PC-3 (cell line): Measurements from ENCODE around the gene PRKCQ. TPM values are rescaled to one million over a fixed set of nuclear protein-coding genes. Genes with fewer than 3 reads are reported as not detected.

Experiments used
- ATAC-seq: fragments of 200-7000 bp; cut with Tn5 transposase; 2 replicates; pipeline ENCODE4 v1.9.1; 2020; ENCODE audit warnings: mild to moderate bottlenecking, moderate library complexity
- BruUV-seq: library from RNA; stranded (reverse); fragments of 400-500 nt; replicated peaks from 2 replicates; lab custom pipeline; 2021; lab: Mats Ljungman, UMichigan
- CTCF ChIA-PET: fragments of 300-600 bp; sonication (Branson Sonifier 250); formaldehyde crosslinking; loops from one replicate; lab custom pipeline; 2022; ENCODE audit warnings: antibody characterized with exemption; lab: Charles Lee
- POLR2A ChIA-PET: fragments of 300-600 bp; sonication (Branson Sonifier 250); formaldehyde crosslinking; loops from one replicate; lab custom pipeline; 2022; ENCODE audit warnings: antibody characterized with exemption; ENCODE audit not compliant: unreplicated experiment; lab: Charles Lee
- DNase-seq: peaks from one replicate; pipeline ENCODE4 v3.0.0-alpha.2; 2015
- H2AFZ ChIP-seq: fragments of 300-600 bp; sonication (generic); 2 replicates; pipeline ENCODE4 v1.6.0; 2016; ENCODE audit warnings: antibody characterized with exemption, low read length
- H3F3A ChIP-seq: fragments of 300-600 bp; sonication (generic); one replicate; pipeline ENCODE4 v1.6.0; 2017; ENCODE audit warnings: antibody characterized with exemption, low read length, control low read depth, mild to moderate bottlenecking; ENCODE audit not compliant: unreplicated experiment
- H3K27ac ChIP-seq: fragments of 300-600 bp; sonication (generic); 2 replicates; pipeline ENCODE4 v1.5.1; 2016; ENCODE audit warnings: mild to moderate bottlenecking, low read length
- H3K27me3 ChIP-seq: fragments of 300-600 bp; sonication (generic); 2 replicates; pipeline ENCODE4 v1.6.1; 2016; ENCODE audit warnings: low read length, mixed read lengths
- H3K36me3 ChIP-seq: fragments of 300-600 bp; sonication (generic); 2 replicates; pipeline ENCODE4 v1.6.1; 2016; ENCODE audit warnings: low read depth, mixed run types, low read length, mixed read lengths
- H3K4me1 ChIP-seq: fragments of 300-600 bp; sonication (generic); 2 replicates; pipeline ENCODE4 v1.5.1; 2016; ENCODE audit warnings: low read length; ENCODE audit not compliant: insufficient read depth
- H3K4me2 ChIP-seq: fragments of 300-600 bp; sonication (generic); 2 replicates; pipeline ENCODE4 v1.6.0; 2016; ENCODE audit warnings: low read length
- H3K4me3 ChIP-seq: fragments of 300-600 bp; sonication (generic); 2 replicates; pipeline ENCODE4 v1.5.1; 2016; ENCODE audit warnings: mild to moderate bottlenecking, low read length, mixed read lengths
- H3K79me2 ChIP-seq: fragments of 300-600 bp; sonication (generic); 2 replicates; pipeline ENCODE4 v1.6.1; 2017; ENCODE audit warnings: low read length, mixed read lengths
- H3K9ac ChIP-seq: fragments of 300-600 bp; sonication (generic); 2 replicates; pipeline ENCODE4 v1.6.0; 2016; ENCODE audit warnings: mild to moderate bottlenecking, low read length
- H3K9me2 ChIP-seq: fragments of 300-600 bp; sonication (generic); replicated peaks from 2 replicates; pipeline ENCODE4 v1.6.1; 2016; ENCODE audit warnings: mixed run types, low read length, mixed read lengths
- H3K9me3 ChIP-seq: fragments of 300-600 bp; sonication (generic); 2 replicates; pipeline ENCODE4 v1.6.1; 2016; ENCODE audit warnings: low read length, mixed read lengths
- H4K20me1 ChIP-seq: fragments of 300-600 bp; sonication (generic); 2 replicates; pipeline ENCODE4 v1.6.1; 2016; ENCODE audit warnings: low read length, mixed read lengths
- CTCF ChIP-seq: fragments of 300-600 bp; sonication (generic); conservative IDR thresholded peaks from 2 replicates; pipeline ENCODE4 v1.5.1; 2017; ENCODE audit warnings: antibody characterized with exemption, low read depth, mild to moderate bottlenecking, low read length
- EZH2 ChIP-seq: fragments of 300-600 bp; sonication (generic); IDR thresholded peaks from one replicate; pipeline ENCODE4 v1.6.1; 2017; ENCODE audit warnings: antibody characterized with exemption, mild to moderate bottlenecking, low read length; ENCODE audit not compliant: unreplicated experiment
- EZH2phosphoT487 ChIP-seq: fragments of 300-600 bp; sonication (generic); IDR thresholded peaks from 2 replicates; pipeline ENCODE4 v1.6.1; 2018; ENCODE audit warnings: mild to moderate bottlenecking, antibody characterized with exemption, low read length, borderline replicate concordance
- intact Hi-C: fragments of 100-400 bp; cut with micrococcal nuclease; formaldehyde crosslinking; loops from 2 replicates; pipeline ENCODE4 v1.9.0; 2023
- total RNA-seq: library from RNA; depleted of rRNA; stranded (reverse); fragments of >200 nt; gene quantifications from 2 replicates; pipeline ENCODE4 v1.2.3, GENCODE V29; 2014

Gene PRKCQ
- total RNA-seq, 1 experiment from 2014 or later = not detected

- ChIA-PET POLR2A (no interaction called here), CTCF (no interaction called here)
- Histone ChIP-seq H3K9me3 (no peaks in the 10 kb centered on the region), H3K27me3 (peaks cover 33% of the 10 kb centered on the region), H3K9ac (no peak overlapping the region), H3K27ac (no peak overlapping the region), H4K20me1 (no peaks in the 10 kb centered on the region), H3K79me2 (no peaks in the 10 kb centered on the region), H3K9me2 (no peaks in the 10 kb centered on the region), H3K36me3 (no peaks in the 10 kb centered on the region), H2AFZ (no peak overlapping the region), H3F3A (no peaks in the 10 kb centered on the region), H3K4me1 (no peaks in the 10 kb centered on the region), H3K4me2 (no peak overlapping the region), H3K4me3 (no peak overlapping the region)
- no peak for ATAC-seq
- DNase-seq = no peak
- intact Hi-C loops = no loop called here
- no peak for TF ChIP-seq EZH2phosphoT487
- no TSS peak for BruUV-seq
These were observed 22.6 kb upstream of the PRKCQ start for GRCh38 chr10:6602700-6603084.

DNA sequence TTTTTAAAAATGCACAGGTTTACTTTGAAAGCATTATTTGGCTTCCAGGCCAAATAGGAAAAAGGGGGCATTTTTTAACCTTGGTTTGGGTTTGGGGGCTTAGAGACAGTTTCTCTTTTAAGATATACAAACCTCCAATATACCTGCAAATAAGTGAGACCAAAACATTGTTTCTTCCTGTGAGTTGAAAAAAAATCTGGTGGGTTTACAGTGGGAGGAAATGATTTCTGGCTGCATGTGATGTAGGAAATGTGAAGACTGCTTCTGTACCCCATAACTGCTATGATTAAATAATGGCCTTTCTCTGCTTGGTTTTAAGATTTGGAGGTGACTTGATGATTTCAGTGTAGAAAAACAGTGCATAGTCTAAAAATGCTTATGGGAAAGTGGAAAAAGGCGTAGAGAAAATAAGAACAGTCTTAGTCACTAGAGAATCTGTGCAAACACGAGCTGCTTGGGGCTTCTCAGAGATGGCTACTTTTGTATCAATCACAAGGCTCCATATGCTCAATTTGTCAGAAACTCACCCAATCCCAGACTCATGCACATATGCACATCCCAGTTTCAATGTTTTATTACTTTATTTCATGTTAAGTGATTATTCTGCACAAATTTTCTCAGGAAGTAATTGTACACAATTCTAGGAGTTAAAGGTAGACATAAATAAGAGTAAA lies 22.1 kb upstream of the PRKCQ start:
- Histone ChIP-seq H3K9me3 (no peaks in the 10 kb centered on the region), H3K4me3 (no peak overlapping the region), H3K9me2 (no peaks in the 10 kb centered on the region), H2AFZ (no peak overlapping the region), H3K4me2 (no peak overlapping the region), H4K20me1 (no peaks in the 10 kb centered on the region), H3K79me2 (no peaks in the 10 kb centered on the region), H3K36me3 (no peaks in the 10 kb centered on the region), H3K27me3 (peaks cover 38% of the 10 kb centered on the region), H3F3A (no peaks in the 10 kb centered on the region), H3K4me1 (no peaks in the 10 kb centered on the region), H3K27ac (no peak overlapping the region), H3K9ac (no peak overlapping the region)
- BruUV-seq = no TSS peak
- ChIA-PET POLR2A (no interaction called here), CTCF (no interaction called here)
- DNase-seq (no peak), ATAC-seq (no peak)
- TF ChIP-seq EZH2phosphoT487 (no peak), CTCF (no peak), EZH2 (no peak)
- intact Hi-C loops = no loop called here

DNA sequence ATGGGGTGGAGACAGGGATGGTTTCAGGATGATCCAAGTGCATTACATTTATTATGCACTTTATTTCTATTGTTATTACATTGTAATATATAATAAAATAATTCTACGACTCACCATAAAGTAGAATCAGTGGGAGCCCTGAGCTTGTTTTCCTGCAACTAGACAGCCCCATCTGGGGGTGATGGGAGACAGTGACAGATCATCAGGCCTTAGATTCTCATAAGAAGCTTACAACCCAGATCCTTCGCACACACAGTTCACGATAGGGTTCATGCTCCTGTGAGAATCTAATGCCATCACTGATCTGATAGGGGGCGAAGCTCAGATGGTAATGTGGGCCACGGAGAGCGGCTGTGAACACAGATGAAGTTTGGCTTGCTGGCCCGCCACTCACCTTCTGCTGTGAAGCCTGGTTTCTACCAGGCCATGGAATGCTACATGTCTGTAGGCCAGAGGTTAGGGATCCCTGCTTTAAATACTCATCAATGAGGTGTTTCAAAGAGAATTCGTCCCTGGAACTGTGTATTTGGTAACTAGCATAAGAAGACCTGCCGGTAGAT lies 21.2 kb upstream of the PRKCQ start:
- H3K27me3 ChIP-seq = peaks cover 44% of the 10 kb centered on the region
- no peak overlapping the region for H3K4me2 ChIP-seq
- H3K4me3 ChIP-seq = no peak overlapping the region
- H3K27ac ChIP-seq = no peak overlapping the region
- no peaks in the 10 kb centered on the region for H3F3A ChIP-seq
- TF ChIP-seq EZH2phosphoT487 (no peak), CTCF (no peak), EZH2 (no peak)
- DNase-seq (no peak), ATAC-seq (no peak)
- H3K79me2 ChIP-seq = no peaks in the 10 kb centered on the region
- POLR2A ChIA-PET = no interaction called here
- H2AFZ ChIP-seq = no peak overlapping the region
- H3K4me1 ChIP-seq = no peaks in the 10 kb centered on the region
- no TSS peak for BruUV-seq
- no peaks in the 10 kb centered on the region for H3K9me3 ChIP-seq
- no peaks in the 10 kb centered on the region for H4K20me1 ChIP-seq
- intact Hi-C loops = no loop called here
- no peaks in the 10 kb centered on the region for H3K9me2 ChIP-seq
- H3K9ac ChIP-seq = no peak overlapping the region
- H3K36me3 ChIP-seq = no peaks in the 10 kb centered on the region
- CTCF ChIA-PET = no interaction called here
